ENCODE measurements around the gene GAP43.

GAP43 gene

DNA sequence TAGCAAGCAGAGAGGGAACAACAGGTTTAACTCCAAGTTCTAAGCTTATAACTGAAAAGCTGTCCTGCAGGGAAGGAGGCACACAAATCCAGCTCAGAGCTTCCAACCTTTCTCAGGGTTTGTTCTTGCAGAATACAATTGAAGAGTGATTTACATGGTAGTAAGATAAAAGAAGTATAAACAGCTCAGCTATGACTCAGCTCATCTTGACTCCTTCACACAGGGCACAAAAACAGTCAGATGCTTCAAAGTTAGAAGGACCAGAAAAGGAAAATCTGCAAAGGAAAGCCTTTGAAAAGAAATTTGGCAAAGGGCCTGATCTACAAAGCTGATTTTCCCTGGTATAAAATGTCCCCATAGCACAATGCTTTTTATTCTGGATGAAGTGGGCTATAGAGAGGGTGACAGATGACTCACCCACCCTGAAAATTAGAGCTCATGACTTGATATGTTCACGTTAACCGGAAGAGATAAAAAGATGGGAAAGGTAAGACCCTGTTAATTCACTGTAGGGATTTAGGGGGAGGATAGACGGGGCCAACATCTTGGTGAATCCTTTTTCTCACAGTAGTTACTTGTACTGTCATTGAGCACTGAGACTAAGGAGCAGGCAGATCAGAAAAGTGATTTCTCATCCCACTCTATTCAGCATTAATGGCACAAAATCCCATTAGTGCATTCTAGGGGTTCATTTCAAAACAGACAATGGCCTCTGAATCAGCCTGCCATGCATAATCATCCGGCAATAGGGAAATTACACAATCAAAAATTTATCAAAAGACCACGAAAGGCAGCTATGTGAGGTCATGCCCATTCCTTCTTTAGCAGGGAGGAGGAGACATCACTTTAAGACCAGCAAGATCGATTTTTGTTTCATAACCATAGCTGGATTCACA lies 143.5 kb downstream of the GAP43 start:
- DNase-seq (ENCODE audit: low read depth in 2 of 2), result no peak

- DNase-seq (ENCODE audit: low read depth in 2 of 2), result no peak
Measured at GRCh38 chr3:115768661-115769060, 145.4 kb downstream of the GAP43 start.
